ENCODE measurements around the gene OMA1. TPM values are rescaled to one million over a fixed set of nuclear protein-coding genes. Genes with fewer than 3 reads are reported as not detected.
"Not testable (repeated sequence)": the region's sequence is repeated elsewhere in the genome, so short reads cannot be mapped to it uniquely, and the experiment has no call there.

OMA1 gene
- total and polyA plus RNA-seq, 2 donors (not counting 1 experiment from before 2014, with no cell fraction given): 14.6 to 47.1 TPM

GRCh38 chr1:58497499-58497898, 49.0 kb downstream of the OMA1 start:
- TF ChIP-seq EZH2 (IDR thresholded peaks at IDR 0.05; ENCODE audit: low read length, missing control alignments): no peak
- TF ChIP-seq, protein P1, sequence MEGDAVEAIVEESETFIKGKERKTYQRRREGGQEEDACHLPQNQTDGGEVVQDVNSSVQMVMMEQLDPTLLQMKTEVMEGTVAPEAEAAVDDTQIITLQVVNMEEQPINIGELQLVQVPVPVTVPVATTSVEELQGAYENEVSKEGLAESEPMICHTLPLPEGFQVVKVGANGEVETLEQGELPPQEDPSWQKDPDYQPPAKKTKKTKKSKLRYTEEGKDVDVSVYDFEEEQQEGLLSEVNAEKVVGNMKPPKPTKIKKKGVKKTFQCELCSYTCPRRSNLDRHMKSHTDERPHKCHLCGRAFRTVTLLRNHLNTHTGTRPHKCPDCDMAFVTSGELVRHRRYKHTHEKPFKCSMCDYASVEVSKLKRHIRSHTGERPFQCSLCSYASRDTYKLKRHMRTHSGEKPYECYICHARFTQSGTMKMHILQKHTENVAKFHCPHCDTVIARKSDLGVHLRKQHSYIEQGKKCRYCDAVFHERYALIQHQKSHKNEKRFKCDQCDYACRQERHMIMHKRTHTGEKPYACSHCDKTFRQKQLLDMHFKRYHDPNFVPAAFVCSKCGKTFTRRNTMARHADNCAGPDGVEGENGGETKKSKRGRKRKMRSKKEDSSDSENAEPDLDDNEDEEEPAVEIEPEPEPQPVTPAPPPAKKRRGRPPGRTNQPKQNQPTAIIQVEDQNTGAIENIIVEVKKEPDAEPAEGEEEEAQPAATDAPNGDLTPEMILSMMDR (conservative IDR thresholded peaks at IDR 0.05 in 1 of 2, IDR thresholded peaks at IDR 0.05 in 1 of 2; ENCODE audit: low read depth in 1 of 2, low read length in 2 of 2): no peak
- no peaks in the 10 kb centered on the region for H3K36me3 ChIP-seq (ENCODE audit: control insufficient read depth, insufficient read depth, low read length)
- H3K4me1 ChIP-seq (ENCODE audit: control insufficient read depth, extremely low read depth, insufficient read depth, low read length): no peaks in the 10 kb centered on the region
- H3K27me3 ChIP-seq (ENCODE audit: control insufficient read depth, insufficient read depth, low read length): no peaks in the 10 kb centered on the region
- H3K4me2 ChIP-seq (ENCODE audit: extremely low read depth, insufficient read depth, low read length): no peak overlapping the region
- H3K9me3 ChIP-seq (ENCODE audit: control insufficient read depth, insufficient read depth, low read depth, low read length): no peaks in the 10 kb centered on the region
- no peak overlapping the region for H3K4me3 ChIP-seq (replicated peaks in 1 of 4; ENCODE audit: control extremely low read depth in 1 of 4, insufficient read depth in 1 of 4, low read depth in 3 of 4, low read length in 4 of 4)
- H3K79me2 ChIP-seq (ENCODE audit: control insufficient read depth, insufficient read depth, low read length): no peaks in the 10 kb centered on the region
- no peak for DNase-seq (ENCODE audit: low read depth in 2 of 2)
- H2AFZ ChIP-seq (ENCODE audit: low read length): no peak overlapping the region
- H4K20me1 ChIP-seq (ENCODE audit: control insufficient read depth, extremely low read depth, insufficient read depth, low read length): no peaks in the 10 kb centered on the region
- H3K27ac ChIP-seq (ENCODE audit: insufficient read depth, low read length): no peak overlapping the region
- no peak overlapping the region for H3K9ac ChIP-seq (ENCODE audit: insufficient read depth, low read length)

GRCh38 chr1:58496042-58496441, 50.5 kb downstream of the OMA1 start:
- H3K27ac ChIP-seq (ENCODE audit: insufficient read depth, low read length): no peak overlapping the region
- no peak overlapping the region for H2AFZ ChIP-seq (ENCODE audit: low read length)
- H3K27me3 ChIP-seq (ENCODE audit: control insufficient read depth, insufficient read depth, low read length): no peaks in the 10 kb centered on the region
- no peaks in the 10 kb centered on the region for H3K36me3 ChIP-seq (ENCODE audit: control insufficient read depth, insufficient read depth, low read length)
- H3K79me2 ChIP-seq (ENCODE audit: control insufficient read depth, insufficient read depth, low read length): no peaks in the 10 kb centered on the region
- no peak for DNase-seq (ENCODE audit: low read depth in 2 of 2)
- H3K4me3 ChIP-seq (replicated peaks in 1 of 4; ENCODE audit: control extremely low read depth in 1 of 4, insufficient read depth in 1 of 4, low read depth in 3 of 4, low read length in 4 of 4): no peak overlapping the region
- TF ChIP-seq EZH2 (IDR thresholded peaks at IDR 0.05; ENCODE audit: low read length, missing control alignments): no peak
- TF ChIP-seq, protein P1 (conservative IDR thresholded peaks at IDR 0.05 in 1 of 2, IDR thresholded peaks at IDR 0.05 in 1 of 2; ENCODE audit: low read depth in 1 of 2, low read length in 2 of 2): no peak
- no peak overlapping the region for H3K4me2 ChIP-seq (ENCODE audit: extremely low read depth, insufficient read depth, low read length)
- no peaks in the 10 kb centered on the region for H3K9me3 ChIP-seq (ENCODE audit: control insufficient read depth, insufficient read depth, low read depth, low read length)
- H3K9ac ChIP-seq (ENCODE audit: insufficient read depth, low read length): no peak overlapping the region
- no peaks in the 10 kb centered on the region for H4K20me1 ChIP-seq (ENCODE audit: control insufficient read depth, extremely low read depth, insufficient read depth, low read length)
- H3K4me1 ChIP-seq (ENCODE audit: control insufficient read depth, extremely low read depth, insufficient read depth, low read length): no peaks in the 10 kb centered on the region

GRCh38 chr1:58488914-58489313, 57.6 kb downstream of the OMA1 start:
- not testable (repeated sequence) for H3K9ac ChIP-seq (ENCODE audit: insufficient read depth, low read length); H3K27ac ChIP-seq (ENCODE audit: insufficient read depth, low read length); H3K4me2 ChIP-seq (ENCODE audit: extremely low read depth, insufficient read depth, low read length); H4K20me1 ChIP-seq (ENCODE audit: control insufficient read depth, extremely low read depth, insufficient read depth, low read length); H3K36me3 ChIP-seq (ENCODE audit: control insufficient read depth, insufficient read depth, low read length); H2AFZ ChIP-seq (ENCODE audit: low read length); H3K79me2 ChIP-seq (ENCODE audit: control insufficient read depth, insufficient read depth, low read length); H3K4me1 ChIP-seq (ENCODE audit: control insufficient read depth, extremely low read depth, insufficient read depth, low read length); DNase-seq (ENCODE audit: low read depth in 2 of 2); H3K27me3 ChIP-seq (ENCODE audit: control insufficient read depth, insufficient read depth, low read length); H3K4me3 ChIP-seq (replicated peaks in 1 of 4; ENCODE audit: control extremely low read depth in 1 of 4, insufficient read depth in 1 of 4, low read depth in 3 of 4, low read length in 4 of 4); H3K9me3 ChIP-seq (ENCODE audit: control insufficient read depth, insufficient read depth, low read depth, low read length)
